ENCODE measurements around the gene ARNT2.

- TF ChIP-seq POLR2A (IDR thresholded peaks at IDR 0.05) (no peak), CTCF (IDR thresholded peaks at IDR 0.05) (no peak)
Measured at GRCh38 chr15:80615361-80615736, 211.2 kb downstream of the ARNT2 start.

All from testis (tissue), 2 donors.